CD14-positive monocyte (primary cell): ENCODE measurements around the gene ZGLP1. TPM values are rescaled to one million over a fixed set of nuclear protein-coding genes. Genes with fewer than 3 reads are reported as not detected.

Experiments used
- DNase-seq, 3 donors: peaks; one replicate each; pipeline ENCODE4 v3.0.0-alpha.2; 2011 to 2022
- H2AFZ ChIP-seq: 2 replicates; pipeline ENCODE4 v1.6.0; 2012; ENCODE audit warnings: mild to moderate bottlenecking, low read depth, low read length, inconsistent platforms; ENCODE audit not compliant: insufficient read depth, poor library complexity, severe bottlenecking
- H3K27ac ChIP-seq, 2 donors: 1 replicate in 1 of 2; 2 replicates in 1 of 2; pipeline ENCODE4 v1.5.1; 2012 to 2013; ENCODE audit warnings: low read length in 2 of 2, control low read depth in 1 of 2, inconsistent platforms in 1 of 2, low read depth in 1 of 2, mild to moderate bottlenecking in 1 of 2
- H3K27me3 ChIP-seq, 2 donors: one replicate each; pipeline versions ENCODE4 v1.6.0 to v1.6.1; 2011 to 2013; ENCODE audit warnings: low read length in 2 of 2; ENCODE audit not compliant: control insufficient read depth in 2 of 2, insufficient read depth in 2 of 2
- H3K36me3 ChIP-seq, 2 donors: replicated peaks in 1 of 2; 1 replicate in 1 of 2; 2 replicates in 1 of 2; pipeline versions ENCODE4 v1.5.1 to v1.6.1; 2012 to 2013; ENCODE audit warnings: low read length in 2 of 2, control low read depth in 1 of 2, inconsistent platforms in 1 of 2, mild to moderate bottlenecking in 1 of 2; ENCODE audit not compliant: insufficient read depth in 2 of 2, control insufficient read depth in 1 of 2
- H3K4me1 ChIP-seq, 2 donors: 1 replicate in 1 of 2; 2 replicates in 1 of 2; pipeline versions ENCODE4 v1.5.1 to v1.6.1; 2012 to 2013; ENCODE audit warnings: low read length in 2 of 2, control low read depth in 1 of 2, inconsistent platforms in 1 of 2, mild to moderate bottlenecking in 1 of 2, moderate library complexity in 1 of 2; ENCODE audit not compliant: insufficient read depth in 2 of 2, control insufficient read depth in 1 of 2
- H3K4me2 ChIP-seq: replicated peaks from 2 replicates; pipeline ENCODE3; 2012; ENCODE audit warnings: low read length, moderate library complexity, mild to moderate bottlenecking; ENCODE audit not compliant: poor library complexity, severe bottlenecking; ENCODE audit errors: extremely low read depth
- H3K4me3 ChIP-seq, 3 experiments: fragments of 200-600 bp in 1 of 3; sonication (generic) in 1 of 3; replicated peaks in 1 of 3; 1 replicate in 2 of 3; 2 replicates in 1 of 3; pipeline ENCODE4 v1.5.1; 2011 to 2013; ENCODE audit warnings: low read length in 3 of 3, mild to moderate bottlenecking in 3 of 3, control low read depth in 2 of 3, low read depth in 2 of 3, inconsistent platforms in 1 of 3, moderate library complexity in 1 of 3
- H3K79me2 ChIP-seq: 2 replicates; pipeline ENCODE4 v1.6.0; 2012; ENCODE audit warnings: mild to moderate bottlenecking, control low read depth, inconsistent platforms, low read length, moderate library complexity; ENCODE audit not compliant: insufficient read depth
- H3K9ac ChIP-seq: 2 replicates; pipeline ENCODE4 v1.6.0; 2017; ENCODE audit warnings: low read length, mild to moderate bottlenecking; ENCODE audit not compliant: insufficient read depth, poor library complexity, severe bottlenecking
- H3K9me3 ChIP-seq, 2 donors: replicated peaks in 1 of 2; 1 replicate in 1 of 2; 2 replicates in 1 of 2; pipeline versions ENCODE4 v1.5.1 to v1.6.1; 2012 to 2013; ENCODE audit warnings: low read length in 2 of 2, control low read depth in 1 of 2; ENCODE audit not compliant: control insufficient read depth in 1 of 2, insufficient read depth in 1 of 2
- H4K20me1 ChIP-seq: 2 replicates; pipeline ENCODE4 v1.6.0; 2012; ENCODE audit warnings: mild to moderate bottlenecking, low read length, control low read depth, moderate library complexity; ENCODE audit not compliant: insufficient read depth
- H3K27ac Mint-ChIP-seq, 7 donors: one replicate each; pipeline ENCODE4 v1.8.0; 2020; ENCODE audit warnings: mild to moderate bottlenecking in 7 of 7, mixed read lengths in 7 of 7, moderate library complexity in 6 of 7, inconsistent platforms in 2 of 7
- H3K27me3 Mint-ChIP-seq, 3 donors: one replicate each; pipeline ENCODE4 v1.8.0; 2021 to 2022; ENCODE audit warnings: low read depth in 3 of 3, mild to moderate bottlenecking in 3 of 3, mixed read lengths in 3 of 3, moderate library complexity in 3 of 3, inconsistent platforms in 1 of 3
- H3K36me3 Mint-ChIP-seq, 2 donors: one replicate each; pipeline ENCODE4 v1.8.0; 2020; ENCODE audit warnings: mixed read lengths in 2 of 2, inconsistent platforms in 1 of 2, mild to moderate bottlenecking in 1 of 2
- H3K4me1 Mint-ChIP-seq: one replicate; pipeline ENCODE4 v1.8.0; 2020; ENCODE audit warnings: mild to moderate bottlenecking, mixed read lengths
- H3K4me3 Mint-ChIP-seq, 2 donors: one replicate each; pipeline ENCODE4 v1.8.0; 2020; ENCODE audit warnings: mild to moderate bottlenecking in 2 of 2, mixed read lengths in 2 of 2, moderate library complexity in 1 of 2
- H3K9me3 Mint-ChIP-seq, 7 donors: one replicate each; pipeline ENCODE4 v1.8.0; 2020 to 2022; ENCODE audit warnings: mixed read lengths in 7 of 7, mild to moderate bottlenecking in 6 of 7, moderate library complexity in 6 of 7, inconsistent platforms in 2 of 7
- WGBS: methylation state at CpG from one replicate; pipeline ENCODE4 v1.1.5; 2013; ENCODE audit warnings: missing lambda C conversion rate; ENCODE audit not compliant: insufficient coverage; 5-methylcytosine and 5-hydroxymethylcytosine counted together
- intact Hi-C, 2 donors: fragments of 100-400 bp; cut with micrococcal nuclease; formaldehyde crosslinking; loops; one replicate each; pipeline versions ENCODE4 v1.15.0 to v1.15.1; 2023
- polyA plus RNA-seq, 3 donors: library from polyadenylated mRNA; depleted of rRNA in 1 of 3; unstranded in 2 of 3; stranded (reverse) in 1 of 3; fragments of 300-500 nt in 2 of 3; fragments of >200 nt in 1 of 3; fragmentation: Illumina TruSeq in 2 of 3; gene quantifications; 1 replicate in 2 of 3; 2 replicates in 1 of 3; pipeline ENCODE4 v1.2.3, GENCODE V29; 2012 to 2021
- TF ChIP-seq, protein P1 (sequence below): fragments of 200-600 bp; IDR thresholded peaks from one replicate; pipeline ENCODE4 v1.8.0; 2022; ENCODE audit warnings: antibody characterized with exemption, mild to moderate bottlenecking

ZGLP1 gene
- polyA plus RNA-seq, 3 donors, result 3.5 to 11.7 (median 9.4) TPM

DNA sequence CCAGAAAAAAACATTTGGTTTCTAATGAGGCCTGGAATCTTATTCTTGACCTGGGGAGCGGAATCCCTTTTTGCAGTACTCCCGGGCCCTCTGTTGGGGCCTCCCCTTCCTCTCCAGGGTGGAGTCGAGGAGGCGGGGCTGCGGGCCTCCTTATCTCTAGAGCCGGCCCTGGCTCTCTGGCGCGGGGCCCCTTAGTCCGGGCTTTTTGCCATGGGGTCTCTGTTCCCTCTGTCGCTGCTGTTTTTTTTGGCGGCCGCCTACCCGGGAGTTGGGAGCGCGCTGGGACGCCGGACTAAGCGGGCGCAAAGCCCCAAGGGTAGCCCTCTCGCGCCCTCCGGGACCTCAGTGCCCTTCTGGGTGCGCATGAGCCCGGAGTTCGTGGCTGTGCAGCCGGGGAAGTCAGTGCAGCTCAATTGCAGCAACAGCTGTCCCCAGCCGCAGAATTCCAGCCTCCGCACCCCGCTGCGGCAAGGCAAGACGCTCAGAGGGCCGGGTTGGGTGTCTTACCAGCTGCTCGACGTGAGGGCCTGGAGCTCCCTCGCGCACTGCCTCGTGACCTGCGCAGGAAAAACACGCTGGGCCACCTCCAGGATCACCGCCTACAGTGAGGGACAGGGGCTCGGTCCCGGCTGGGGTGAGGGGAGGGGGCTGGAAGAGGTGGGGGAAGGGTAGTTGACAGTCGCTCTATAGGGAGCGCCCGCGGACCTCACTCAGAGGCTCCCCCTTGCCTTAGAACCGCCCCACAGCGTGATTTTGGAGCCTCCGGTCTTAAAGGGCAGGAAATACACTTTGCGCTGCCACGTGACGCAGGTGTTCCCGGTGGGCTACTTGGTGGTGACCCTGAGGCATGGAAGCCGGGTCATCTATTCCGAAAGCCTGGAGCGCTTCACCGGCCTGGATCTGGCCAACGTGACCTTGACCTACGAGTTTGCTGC is 22.5 kb downstream of the ZGLP1 start, which contains the start of gene ICAM4:
TSS of gene ICAM4 (plus strand) at position 153 of the 935 bp plus-strand sequence. CDS start at position 211, 58 bp downstream.
- peak in 2 of 3 donors; percentile 18 to 53 for DNase-seq
- TF ChIP-seq, protein P1, sequence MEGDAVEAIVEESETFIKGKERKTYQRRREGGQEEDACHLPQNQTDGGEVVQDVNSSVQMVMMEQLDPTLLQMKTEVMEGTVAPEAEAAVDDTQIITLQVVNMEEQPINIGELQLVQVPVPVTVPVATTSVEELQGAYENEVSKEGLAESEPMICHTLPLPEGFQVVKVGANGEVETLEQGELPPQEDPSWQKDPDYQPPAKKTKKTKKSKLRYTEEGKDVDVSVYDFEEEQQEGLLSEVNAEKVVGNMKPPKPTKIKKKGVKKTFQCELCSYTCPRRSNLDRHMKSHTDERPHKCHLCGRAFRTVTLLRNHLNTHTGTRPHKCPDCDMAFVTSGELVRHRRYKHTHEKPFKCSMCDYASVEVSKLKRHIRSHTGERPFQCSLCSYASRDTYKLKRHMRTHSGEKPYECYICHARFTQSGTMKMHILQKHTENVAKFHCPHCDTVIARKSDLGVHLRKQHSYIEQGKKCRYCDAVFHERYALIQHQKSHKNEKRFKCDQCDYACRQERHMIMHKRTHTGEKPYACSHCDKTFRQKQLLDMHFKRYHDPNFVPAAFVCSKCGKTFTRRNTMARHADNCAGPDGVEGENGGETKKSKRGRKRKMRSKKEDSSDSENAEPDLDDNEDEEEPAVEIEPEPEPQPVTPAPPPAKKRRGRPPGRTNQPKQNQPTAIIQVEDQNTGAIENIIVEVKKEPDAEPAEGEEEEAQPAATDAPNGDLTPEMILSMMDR, result no peak
- H3K4me3 ChIP-seq, result peak within 1 kb of the TSS; percentile 32 to 74 (median 55)
- H3K9me3 Mint-ChIP-seq, result peaks cover 0 to 31% (median 17%) of the 10 kb centered on the region in 7 donors
- peaks cover 69 to 75% of the 10 kb centered on the region in 2 donors for H3K4me1 ChIP-seq
- peak within 1 kb of the TSS; percentile 78 for H3K4me2 ChIP-seq
- peak within 1 kb of the TSS; percentile 33 for H3K9ac ChIP-seq
- peaks cover 68% of the 10 kb centered on the region for H3K4me1 Mint-ChIP-seq
- H3K9me3 ChIP-seq, result peaks cover 0 to 4% of the 10 kb centered on the region in 2 donors
- H3K27me3 ChIP-seq, result peaks cover 20 to 47% of the 10 kb centered on the region in 2 donors
- peaks cover 36 to 53% (median 48%) of the 10 kb centered on the region in 3 donors for H3K27me3 Mint-ChIP-seq
- 1% methylated on average over 54 of the region's 59 CpGs for WGBS
- peak within 1 kb of the TSS; percentile 18 to 51 for H3K27ac ChIP-seq
- peaks cover 36 to 40% of the 10 kb centered on the region in 2 donors for H3K36me3 ChIP-seq
- no peaks in the 10 kb centered on the region for H3K79me2 ChIP-seq
- H4K20me1 ChIP-seq, result peaks cover 55% of the 10 kb centered on the region
- H3K27ac Mint-ChIP-seq, result peak within 1 kb of the TSS; percentile 37 to 83 (median 64)
- H3K4me3 Mint-ChIP-seq, result peak within 1 kb of the TSS; percentile 71 to 91
- intact Hi-C loops, result no loop called here
- H2AFZ ChIP-seq, result peak within 1 kb of the TSS; percentile 67
- peaks cover 50 to 51% of the 10 kb centered on the region in 2 donors for H3K36me3 Mint-ChIP-seq

DNA sequence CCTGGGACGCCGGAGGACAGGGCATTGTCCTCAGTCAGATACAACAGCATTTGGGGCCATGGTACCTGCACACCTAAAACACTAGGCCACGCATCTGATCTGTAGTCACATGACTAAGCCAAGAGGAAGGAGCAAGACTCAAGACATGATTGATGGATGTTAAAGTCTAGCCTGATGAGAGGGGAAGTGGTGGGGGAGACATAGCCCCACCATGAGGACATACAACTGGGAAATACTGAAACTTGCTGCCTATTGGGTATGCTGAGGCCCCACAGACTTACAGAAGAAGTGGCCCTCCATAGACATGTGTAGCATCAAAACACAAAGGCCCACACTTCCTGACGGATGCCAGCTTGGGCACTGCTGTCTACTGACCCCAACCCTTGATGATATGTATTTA is 24.2 kb downstream of the ZGLP1 start:
- Histone ChIP-seq H3K79me2 (no peaks in the 10 kb centered on the region), H2AFZ (no peak overlapping the region), H3K9me3 (no peaks in the 10 kb centered on the region), H4K20me1 (peaks cover 67% of the 10 kb centered on the region), H3K4me2 (no peak overlapping the region), H3K27ac (no peak overlapping the region), H3K4me1 (peaks cover 52 to 58% of the 10 kb centered on the region in 2 donors), H3K4me3 (no peak overlapping the region), H3K27me3 (peaks cover 9 to 30% of the 10 kb centered on the region in 2 donors), H3K9ac (no peak overlapping the region), H3K36me3 (peaks cover 43 to 54% of the 10 kb centered on the region in 2 donors)
- Mint-ChIP-seq H3K36me3 (peaks cover 59 to 66% of the 10 kb centered on the region in 2 donors), H3K27ac (peak overlapping the region in 3 of 7 donors; percentile 37 to 64 (median 40)), H3K9me3 (peaks cover 0 to 23% (median 10%) of the 10 kb centered on the region in 7 donors), H3K4me1 (peaks cover 52% of the 10 kb centered on the region), H3K4me3 (no peak overlapping the region), H3K27me3 (peaks cover 26 to 36% (median 32%) of the 10 kb centered on the region in 3 donors)
- peak in 1 of 3 donors; percentile 27 for DNase-seq
- intact Hi-C loops, result no loop called here
- TF ChIP-seq, protein P1, result no peak
- WGBS, result 0% methylated on average over 1 of the region's 4 CpGs
